ENCODE results near the gene LRRC30.
"Not testable (repeated sequence)": the region's sequence is repeated elsewhere in the genome, so short reads cannot be mapped to it uniquely, and the experiment has no call there.

The LRRC30 gene

DNA sequence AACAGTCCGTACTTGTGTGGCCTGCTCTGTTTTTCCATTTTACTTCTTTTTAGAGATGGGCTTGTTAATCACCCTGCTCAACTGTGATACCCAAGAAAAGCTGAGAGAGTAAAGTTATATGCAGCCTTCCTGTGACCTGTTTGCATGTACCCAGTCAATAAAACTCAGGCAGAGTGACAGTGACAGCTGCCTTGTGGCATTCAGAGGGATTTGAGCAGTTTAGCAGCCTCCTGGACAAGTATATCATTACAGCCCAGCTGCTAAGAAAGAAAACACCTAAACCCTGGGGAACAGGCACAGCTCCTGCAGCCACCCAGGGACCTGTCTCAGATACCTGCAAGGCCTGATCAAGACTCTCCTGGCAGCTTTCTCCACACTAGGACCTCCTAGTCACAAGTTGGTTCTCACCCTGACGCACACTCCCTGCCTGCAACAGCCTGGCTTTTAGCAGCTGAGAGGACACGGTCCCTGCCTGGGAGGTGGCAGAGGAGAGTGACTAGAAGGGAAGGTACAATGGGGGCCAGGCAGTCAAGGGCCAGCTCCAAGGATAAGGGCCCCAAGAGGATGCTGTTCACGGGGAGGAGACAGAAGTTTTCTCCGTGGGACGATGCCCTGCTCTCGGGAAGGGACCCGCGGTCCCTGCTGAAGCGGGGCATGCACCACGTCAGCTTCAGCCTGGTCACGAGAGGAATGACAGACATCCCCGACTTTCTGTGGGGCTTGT is at the start of gene LRRC30:
TSS of gene LRRC30 (plus strand) at position 464 of the 724 bp plus-strand sequence. CDS start at position 514, 50 bp downstream.
- Histone ChIP-seq H3K36me3 (ENCODE audit: control insufficient read depth, insufficient read depth, low read length, severe bottlenecking) (no peaks in the 10 kb centered on the region), H3K9me3 (ENCODE audit: control insufficient read depth, low read length) (peaks cover 2% of the 10 kb centered on the region), H3K4me1 (ENCODE audit: control insufficient read depth, insufficient read depth, low read length) (peaks cover 6% of the 10 kb centered on the region), H3K27me3 (replicated peaks; ENCODE audit: control insufficient read depth, insufficient read depth, low read length) (peaks cover 49% of the 10 kb centered on the region), H3K4me3 (ENCODE audit: low read length) (no peak within 1 kb of the TSS), H3K9ac (ENCODE audit: low read length) (no peak within 1 kb of the TSS)
- DNase-seq (ENCODE audit: low read depth): no peak

DNA sequence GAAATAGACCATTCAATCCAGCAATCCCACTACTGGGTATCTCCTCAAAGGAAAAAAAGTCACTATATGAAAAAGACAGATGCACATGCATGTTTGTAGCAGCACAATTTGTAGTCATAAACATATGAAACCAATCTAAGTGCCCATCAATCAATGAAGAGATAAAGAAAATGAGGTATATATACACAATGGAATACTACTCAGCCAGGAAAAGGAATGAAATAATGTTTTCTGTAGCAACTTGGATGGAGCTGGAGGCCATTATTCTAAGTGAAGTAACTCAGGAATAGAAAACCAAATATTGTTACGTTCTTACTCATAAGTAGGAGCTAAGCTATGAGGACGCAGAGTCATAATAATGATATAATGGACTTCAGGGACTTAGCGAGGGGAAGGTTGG is 45.2 kb upstream of the LRRC30 start:
- Histone ChIP-seq H3K27me3 (replicated peaks; ENCODE audit: control insufficient read depth, insufficient read depth, low read length) (no peaks in the 10 kb centered on the region), H3K9ac (ENCODE audit: low read length) (no peak overlapping the region)

DNA sequence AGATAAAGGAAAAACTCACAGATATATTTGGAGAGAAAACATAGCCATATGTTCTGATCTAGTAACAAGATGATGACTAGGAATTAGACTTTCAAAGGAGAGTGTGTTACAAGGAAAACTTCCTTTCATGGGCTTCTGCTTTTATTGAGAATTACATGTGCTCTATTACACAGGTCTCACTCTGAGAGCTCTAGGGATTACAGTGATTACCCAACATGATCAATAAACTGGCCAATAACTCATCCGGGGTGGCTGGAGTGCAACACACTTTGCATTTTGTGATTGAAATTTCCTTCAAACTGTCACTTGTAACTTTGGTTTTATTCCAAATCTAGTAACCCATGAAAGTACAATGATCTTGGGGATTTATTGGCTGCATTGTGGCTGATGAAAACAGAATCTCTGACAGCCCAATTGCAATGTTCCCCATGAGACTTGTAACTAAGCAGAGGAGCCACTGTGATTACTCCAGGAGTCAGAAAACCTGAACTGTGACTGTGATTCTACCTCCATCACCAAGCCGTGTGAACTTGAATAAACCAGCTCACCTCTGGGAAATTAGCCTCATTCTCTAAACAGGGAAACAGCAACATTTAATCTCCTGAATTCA is 40.2 kb upstream of the LRRC30 start:
- peaks cover 3% of the 10 kb centered on the region for H3K4me1 ChIP-seq (ENCODE audit: control insufficient read depth, insufficient read depth, low read length)
- DNase-seq (ENCODE audit: low read depth): no peak
- no peak overlapping the region for H3K4me3 ChIP-seq (ENCODE audit: low read length)
- H3K36me3 ChIP-seq (ENCODE audit: control insufficient read depth, insufficient read depth, low read length, severe bottlenecking): no peaks in the 10 kb centered on the region
- no peak overlapping the region for H3K9ac ChIP-seq (ENCODE audit: low read length)
- no peaks in the 10 kb centered on the region for H3K9me3 ChIP-seq (ENCODE audit: control insufficient read depth, low read length)
- peaks cover 3% of the 10 kb centered on the region for H3K27me3 ChIP-seq (replicated peaks; ENCODE audit: control insufficient read depth, insufficient read depth, low read length)

More for the DNA sequence above, 45.2 kb upstream of the LRRC30 start:
- DNase-seq (ENCODE audit: low read depth): no peak
- Histone ChIP-seq H3K9me3 (ENCODE audit: control insufficient read depth, low read length) (peaks cover 3% of the 10 kb centered on the region), H3K4me1 (ENCODE audit: control insufficient read depth, insufficient read depth, low read length) (peaks cover under 1% of the 10 kb centered on the region), H3K4me3 (ENCODE audit: low read length) (no peak overlapping the region), H3K36me3 (ENCODE audit: control insufficient read depth, insufficient read depth, low read length, severe bottlenecking) (no peaks in the 10 kb centered on the region)

DNA sequence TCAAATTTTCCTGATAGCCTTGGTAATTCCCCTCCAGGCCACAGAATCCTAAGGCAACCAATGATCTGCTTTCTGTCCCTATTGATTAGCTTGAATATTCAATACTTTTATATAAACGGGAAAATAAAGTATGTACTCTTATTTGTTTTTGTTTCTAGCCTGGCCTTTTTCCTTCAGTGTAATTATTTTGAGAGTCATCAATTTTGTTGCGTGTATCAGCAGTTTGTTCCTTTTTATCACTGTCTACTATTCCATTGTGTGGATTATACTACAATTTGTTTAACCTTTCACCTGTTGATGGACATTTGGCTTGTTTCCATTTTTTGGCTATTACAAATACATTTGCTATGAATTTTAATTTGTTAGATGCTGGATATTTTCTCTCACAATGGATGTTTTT is 39.2 kb upstream of the LRRC30 start:
- H3K27me3 ChIP-seq (replicated peaks; ENCODE audit: control insufficient read depth, insufficient read depth, low read length): peaks cover 3% of the 10 kb centered on the region
- H3K9me3 ChIP-seq (ENCODE audit: control insufficient read depth, low read length): no peaks in the 10 kb centered on the region
- no peak for DNase-seq (ENCODE audit: low read depth)
- H3K4me1 ChIP-seq (ENCODE audit: control insufficient read depth, insufficient read depth, low read length): peaks cover 3% of the 10 kb centered on the region
- H3K36me3 ChIP-seq (ENCODE audit: control insufficient read depth, insufficient read depth, low read length, severe bottlenecking): no peaks in the 10 kb centered on the region
- H3K9ac ChIP-seq (ENCODE audit: low read length): no peak overlapping the region
- H3K4me3 ChIP-seq (ENCODE audit: low read length): no peak overlapping the region

DNA sequence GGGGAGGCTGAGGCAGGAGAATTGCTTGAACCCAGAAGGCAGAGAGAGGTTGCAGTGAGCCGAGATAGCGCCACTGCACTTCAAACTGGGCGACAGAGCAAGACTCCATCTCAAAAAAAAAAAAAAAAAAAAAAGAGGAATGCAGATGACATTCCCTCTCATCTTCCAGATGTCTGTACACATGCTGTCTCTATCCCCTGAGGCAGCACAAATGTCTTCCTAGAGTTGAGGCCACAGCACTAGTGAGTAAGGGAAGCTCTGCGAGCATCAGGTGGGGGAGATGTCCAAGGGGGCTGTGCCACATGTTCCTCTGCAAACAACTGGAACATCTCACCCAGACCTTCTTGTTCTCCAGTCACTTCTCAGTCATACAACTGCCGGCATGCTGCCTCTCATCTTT is 35.6 kb upstream of the LRRC30 start:
- no peaks in the 10 kb centered on the region for H3K36me3 ChIP-seq (ENCODE audit: control insufficient read depth, insufficient read depth, low read length, severe bottlenecking)
- H3K9me3 ChIP-seq (ENCODE audit: control insufficient read depth, low read length): no peaks in the 10 kb centered on the region
- DNase-seq (ENCODE audit: low read depth): no peak
- no peak overlapping the region for H3K4me3 ChIP-seq (ENCODE audit: low read length)
- H3K27me3 ChIP-seq (replicated peaks; ENCODE audit: control insufficient read depth, insufficient read depth, low read length): peaks cover 3% of the 10 kb centered on the region
- peaks cover 23% of the 10 kb centered on the region for H3K4me1 ChIP-seq (ENCODE audit: control insufficient read depth, insufficient read depth, low read length)
- H3K9ac ChIP-seq (ENCODE audit: low read length): no peak overlapping the region

DNA sequence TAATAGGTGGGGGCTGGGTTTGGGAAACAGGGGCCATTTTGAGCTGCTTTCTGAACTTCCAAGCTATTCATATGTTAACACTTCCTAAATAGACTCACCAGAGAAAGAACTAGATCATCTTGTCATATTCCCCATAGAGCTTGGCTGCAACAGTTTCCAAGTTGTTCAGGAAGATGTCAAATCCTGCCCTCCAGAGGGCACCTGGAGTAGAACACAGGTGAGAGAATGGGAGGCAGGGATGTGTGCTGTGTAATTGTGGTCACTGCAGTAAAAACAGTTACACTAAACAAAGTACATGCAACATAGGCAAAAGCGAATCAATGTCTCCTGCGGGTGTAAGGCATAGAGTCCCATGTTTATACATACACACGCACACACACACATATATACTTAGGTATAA is 34.5 kb upstream of the LRRC30 start:
- Histone ChIP-seq H3K27me3 (replicated peaks; ENCODE audit: control insufficient read depth, insufficient read depth, low read length) (peaks cover 3% of the 10 kb centered on the region), H3K9me3 (ENCODE audit: control insufficient read depth, low read length) (no peaks in the 10 kb centered on the region), H3K4me3 (ENCODE audit: low read length) (no peak overlapping the region), H3K9ac (ENCODE audit: low read length) (no peak overlapping the region), H3K36me3 (ENCODE audit: control insufficient read depth, insufficient read depth, low read length, severe bottlenecking) (no peaks in the 10 kb centered on the region), H3K4me1 (ENCODE audit: control insufficient read depth, insufficient read depth, low read length) (peaks cover 19% of the 10 kb centered on the region)
- DNase-seq (ENCODE audit: low read depth): no peak

DNA sequence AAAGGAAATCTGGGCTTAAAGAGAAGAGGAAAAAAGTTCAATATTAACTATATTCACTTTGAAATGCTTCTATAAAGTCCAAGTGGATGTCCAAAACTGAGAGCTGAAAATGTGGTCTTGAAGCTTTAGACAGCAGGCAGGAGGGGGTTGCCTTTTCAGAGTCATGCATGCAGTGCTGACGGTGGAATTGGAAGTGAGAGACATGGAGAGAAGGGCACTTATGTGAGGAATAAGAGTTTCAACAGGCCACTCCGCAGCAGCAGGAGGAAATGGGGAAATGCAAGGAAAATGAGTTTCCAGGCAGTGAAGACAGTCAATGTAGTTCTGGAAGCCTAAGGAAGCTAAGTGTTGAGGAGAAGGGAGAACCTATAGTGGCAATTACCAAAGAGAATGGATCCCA is 33.0 kb upstream of the LRRC30 start:
- no peak overlapping the region for H3K4me3 ChIP-seq (ENCODE audit: low read length)
- H3K36me3 ChIP-seq (ENCODE audit: control insufficient read depth, insufficient read depth, low read length, severe bottlenecking): no peaks in the 10 kb centered on the region
- H3K27me3 ChIP-seq (replicated peaks; ENCODE audit: control insufficient read depth, insufficient read depth, low read length): peaks cover 3% of the 10 kb centered on the region
- no peaks in the 10 kb centered on the region for H3K9me3 ChIP-seq (ENCODE audit: control insufficient read depth, low read length)
- H3K4me1 ChIP-seq (ENCODE audit: control insufficient read depth, insufficient read depth, low read length): peaks cover 19% of the 10 kb centered on the region
- no peak for DNase-seq (ENCODE audit: low read depth)
- no peak overlapping the region for H3K9ac ChIP-seq (ENCODE audit: low read length)

DNA sequence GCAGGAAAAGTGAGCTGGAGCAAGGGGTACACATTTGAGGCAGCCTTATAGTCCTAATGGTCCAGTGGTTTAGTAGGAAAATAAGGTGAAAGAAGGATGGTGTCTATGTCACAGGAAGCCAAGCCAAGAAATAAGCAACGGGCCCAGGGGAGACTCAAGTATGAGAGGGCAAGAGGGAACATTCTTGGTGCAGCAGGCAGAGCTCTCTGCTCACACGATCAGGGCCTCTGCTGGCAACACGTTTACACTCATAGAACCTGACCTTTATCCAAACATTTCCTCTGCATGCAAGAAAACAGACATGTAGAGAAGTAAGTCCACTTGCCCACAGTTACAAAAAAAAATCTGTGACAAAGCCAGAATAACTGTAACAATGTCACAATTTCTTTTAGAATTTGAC is 32.6 kb upstream of the LRRC30 start:
- Histone ChIP-seq H3K9ac (ENCODE audit: low read length) (no peak overlapping the region), H3K36me3 (ENCODE audit: control insufficient read depth, insufficient read depth, low read length, severe bottlenecking) (no peaks in the 10 kb centered on the region), H3K4me3 (ENCODE audit: low read length) (no peak overlapping the region), H3K27me3 (replicated peaks; ENCODE audit: control insufficient read depth, insufficient read depth, low read length) (peaks cover 3% of the 10 kb centered on the region), H3K4me1 (ENCODE audit: control insufficient read depth, insufficient read depth, low read length) (peaks cover 19% of the 10 kb centered on the region), H3K9me3 (ENCODE audit: control insufficient read depth, low read length) (no peaks in the 10 kb centered on the region)
- DNase-seq (ENCODE audit: low read depth): peak; percentile 27

DNA sequence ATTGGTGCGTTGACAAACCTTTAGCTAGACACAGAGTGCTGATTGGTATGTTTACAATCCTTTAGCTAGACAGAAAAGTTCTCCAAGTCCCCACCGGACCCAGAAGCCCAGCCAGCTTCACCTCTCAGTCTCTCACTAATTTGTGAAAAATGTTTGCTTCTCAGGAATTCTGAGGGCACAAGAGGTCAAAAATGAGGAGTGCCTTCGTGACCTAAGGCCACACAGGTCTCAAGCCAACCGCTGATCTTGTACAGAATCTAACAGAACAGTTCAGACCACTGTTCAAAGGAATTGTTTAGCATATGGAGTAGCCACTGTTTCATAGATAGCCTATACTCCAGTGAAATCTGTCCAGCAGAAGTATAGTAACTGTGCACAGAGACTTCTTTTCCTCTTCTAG is 29.8 kb upstream of the LRRC30 start:
- H3K4me3 ChIP-seq (ENCODE audit: low read length): no peak overlapping the region
- no peak for DNase-seq (ENCODE audit: low read depth)
- H3K9ac ChIP-seq (ENCODE audit: low read length): no peak overlapping the region
- H3K9me3 ChIP-seq (ENCODE audit: control insufficient read depth, low read length): no peaks in the 10 kb centered on the region
- H3K36me3 ChIP-seq (ENCODE audit: control insufficient read depth, insufficient read depth, low read length, severe bottlenecking): no peaks in the 10 kb centered on the region
- H3K27me3 ChIP-seq (replicated peaks; ENCODE audit: control insufficient read depth, insufficient read depth, low read length): no peaks in the 10 kb centered on the region
- H3K4me1 ChIP-seq (ENCODE audit: control insufficient read depth, insufficient read depth, low read length): peaks cover 36% of the 10 kb centered on the region

DNA sequence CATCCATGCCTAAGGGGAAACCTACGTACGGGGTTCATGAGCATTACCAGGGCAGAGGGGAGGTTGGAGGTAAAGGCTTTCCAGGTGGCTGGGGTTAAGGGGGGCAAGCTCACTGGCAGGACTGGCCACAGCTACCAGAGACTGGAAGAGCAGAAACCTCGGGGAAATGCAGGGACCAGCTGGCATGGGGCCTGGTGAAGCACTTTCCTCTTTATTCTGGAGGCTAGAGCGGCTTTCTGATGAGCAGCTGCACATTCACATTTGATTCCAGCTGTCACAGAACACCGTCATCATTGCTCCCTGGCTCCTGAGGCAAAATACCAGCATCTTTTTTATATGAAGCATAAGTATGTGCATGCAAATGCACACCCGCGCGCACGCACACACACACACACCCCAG is 28.7 kb upstream of the LRRC30 start:
- DNase-seq (ENCODE audit: low read depth): no peak
- H3K4me1 ChIP-seq (ENCODE audit: control insufficient read depth, insufficient read depth, low read length): peaks cover 43% of the 10 kb centered on the region
- H3K4me3 ChIP-seq (ENCODE audit: low read length): no peak overlapping the region
- no peaks in the 10 kb centered on the region for H3K27me3 ChIP-seq (replicated peaks; ENCODE audit: control insufficient read depth, insufficient read depth, low read length)
- H3K36me3 ChIP-seq (ENCODE audit: control insufficient read depth, insufficient read depth, low read length, severe bottlenecking): no peaks in the 10 kb centered on the region
- no peaks in the 10 kb centered on the region for H3K9me3 ChIP-seq (ENCODE audit: control insufficient read depth, low read length)
- no peak overlapping the region for H3K9ac ChIP-seq (ENCODE audit: low read length)

DNA sequence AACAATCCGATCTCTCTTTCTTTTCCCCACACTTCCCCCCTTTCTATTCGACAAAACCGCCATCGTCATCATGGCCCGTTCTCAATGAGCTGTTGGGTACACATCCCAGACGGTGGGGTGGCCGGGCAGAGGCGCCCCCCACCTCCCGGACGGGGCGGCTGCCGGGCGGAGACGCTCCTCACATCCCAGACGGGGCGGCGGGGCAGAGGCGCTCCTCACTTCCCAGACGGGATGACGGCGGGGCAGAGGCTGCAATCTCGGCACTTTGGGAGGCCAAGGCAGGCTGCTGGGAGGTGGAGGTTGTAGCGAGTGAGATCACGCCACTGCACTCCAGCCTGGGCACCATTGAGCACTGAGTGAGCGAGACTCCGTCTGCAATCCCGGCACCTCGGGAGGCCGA is 27.3 kb upstream of the LRRC30 start:
- H3K4me3 ChIP-seq (ENCODE audit: low read length); H3K27me3 ChIP-seq (replicated peaks; ENCODE audit: control insufficient read depth, insufficient read depth, low read length); H3K9me3 ChIP-seq (ENCODE audit: control insufficient read depth, low read length); H3K9ac ChIP-seq (ENCODE audit: low read length); H3K36me3 ChIP-seq (ENCODE audit: control insufficient read depth, insufficient read depth, low read length, severe bottlenecking); DNase-seq (ENCODE audit: low read depth): not testable (repeated sequence)
- H3K4me1 ChIP-seq (ENCODE audit: control insufficient read depth, insufficient read depth, low read length): peaks cover 46% of the 10 kb centered on the region

Measured in adipocyte (in vitro differentiated cells).